Activated CD8-positive, alpha-beta memory T cell treated with anti-CD3 and anti-CD28 coated beads for 36 hours (primary cell): Measurements from ENCODE around the gene CHIT1. TPM values are rescaled to one million over a fixed set of nuclear protein-coding genes. Genes with fewer than 3 reads are reported as not detected.

Source experiments
- CTCF ChIA-PET: fragments of 350-600 bp; sonication (Branson Sonifier 250); formaldehyde crosslinking; loops from one replicate; lab custom pipeline; 2021; ENCODE audit warnings: antibody characterized with exemption; lab: Charles Lee
- POLR2A ChIA-PET: fragments of 350-600 bp; sonication (Branson Sonifier 250); formaldehyde crosslinking; loops from one replicate; lab custom pipeline; 2021; ENCODE audit warnings: antibody characterized with exemption; lab: Charles Lee
- total RNA-seq, 2 experiments: library from RNA; stranded (reverse); gene quantifications; one replicate each; pipeline ENCODE4 v1.2.3, GENCODE V29; 2021

CHIT1 gene
- total RNA-seq, 2 experiments from 2014 or later, result 0.06 TPM; not detected in 1

GRCh38 chr1:203172184-203173010, 57.1 kb downstream of the CHIT1 start:
- ChIA-PET CTCF (interaction anchor here (1.0 to 2.4 kb wide), 7 partner anchors 10 to 132 kb away, joined by 3 to 10 read pairs (median 5); no protein-coding TSS in a partner anchor), POLR2A (no interaction called here)

- POLR2A ChIA-PET, result no interaction called here
- CTCF ChIA-PET, result interaction anchor here (0.8 to 2.4 kb wide), 6 partner anchors 17 to 132 kb away, joined by 3 to 10 read pairs (median 5); no protein-coding TSS in a partner anchor
Measured at GRCh38 chr1:203171341-203172183, 57.9 kb downstream of the CHIT1 start.

- CTCF ChIA-PET, result interaction anchor here (0.9 to 2.4 kb wide), 4 partner anchors 53 to 132 kb away, joined by 3 to 10 read pairs (median 6); no protein-coding TSS in a partner anchor
- POLR2A ChIA-PET, result no interaction called here
Measured at GRCh38 chr1:203170625-203171330, 58.7 kb downstream of the CHIT1 start.

- POLR2A ChIA-PET, result no interaction called here
- CTCF ChIA-PET, result no interaction called here
Measured at GRCh38 chr1:203169770-203170520, 59.5 kb downstream of the CHIT1 start.

GRCh38 chr1:203168991-203169390, 60.5 kb downstream of the CHIT1 start:
- ChIA-PET CTCF (no interaction called here), POLR2A (no interaction called here)

GRCh38 chr1:203168256-203168786, 61.2 kb downstream of the CHIT1 start:
- POLR2A ChIA-PET, result no interaction called here
- CTCF ChIA-PET, result no interaction called here

GRCh38 chr1:203167913-203168200, 61.6 kb downstream of the CHIT1 start:
- ChIA-PET CTCF (no interaction called here), POLR2A (no interaction called here)

- ChIA-PET POLR2A (no interaction called here), CTCF (no interaction called here)
Measured at GRCh38 chr1:203167026-203167912, 62.2 kb downstream of the CHIT1 start.

GRCh38 chr1:203166192-203166940, 63.1 kb downstream of the CHIT1 start:
- CTCF ChIA-PET, result interaction anchor here (0.9 kb wide), 1 partner anchor 101 kb away, joined by 3 read pairs; no protein-coding TSS in a partner anchor
- POLR2A ChIA-PET, result no interaction called here

Other genes with a start within 250 kb of the CHIT1 start
- 10 to 100 TPM; 74.9 to 83.3 TPM for gene TMEM183A, start 222.3 kb downstream of the CHIT1 start, total RNA-seq
- gene PPFIA4, start 203.2 kb downstream of the CHIT1 start, total RNA-seq, result 10 to 100 TPM; 14.7 TPM
- not detected for gene MYOG, start 143.7 kb downstream of the CHIT1 start, total RNA-seq
- gene ADORA1, start 101.9 kb downstream of the CHIT1 start, total RNA-seq, result not detected
- gene MYBPH, start 53.8 kb downstream of the CHIT1 start, total RNA-seq, result not detected
- not detected for gene CHI3L1, start 43.0 kb downstream of the CHIT1 start, total RNA-seq
- 10 to 100 TPM; 95.3 to 99.6 TPM for gene BTG2, start 75.8 kb upstream of the CHIT1 start, total RNA-seq
- 1 to 10 TPM; 1.7 to 2.2 TPM for gene FMOD, start 121.4 kb upstream of the CHIT1 start, total RNA-seq
- not detected for gene PRELP, start 246.1 kb upstream of the CHIT1 start, total RNA-seq